ENCODE measurements around the gene AP1B1. TPM values are rescaled to one million over a fixed set of nuclear protein-coding genes. Genes with fewer than 3 reads are reported as not detected.
"Not testable (repeated sequence)": the region's sequence is repeated elsewhere in the genome, so short reads cannot be mapped to it uniquely, and the experiment has no call there.

The AP1B1 gene
- total RNA-seq, 1 experiment from 2014 or later: 101 TPM

- H3K4me1 ChIP-seq: peaks cover 70% of the 10 kb centered on the region
- ChIA-PET POLR2A (no interaction called here), CTCF (no interaction called here)
- H3K4me1 Mint-ChIP-seq (ENCODE audit: low read depth, unreplicated experiment): peaks cover 68% of the 10 kb centered on the region
- DNase-seq: no peak
- H3K36me3 ChIP-seq (ENCODE audit: control insufficient read depth, insufficient read depth, low read length): peaks cover 1% of the 10 kb centered on the region; the same call in 1 of the 2 replicates
- BruUV-seq (replicated peaks): no TSS peak
- intact Hi-C loops (cut with micrococcal nuclease; ENCODE audit: unreplicated experiment): no loop called here
- H3K9me3 ChIP-seq: no peaks in the 10 kb centered on the region
- H3K27me3 Mint-ChIP-seq (ENCODE audit: insufficient read depth, unreplicated experiment): no peaks in the 10 kb centered on the region
- no peaks in the 10 kb centered on the region for H3K9me3 Mint-ChIP-seq (ENCODE audit: unreplicated experiment)
- H3K4me3 Mint-ChIP-seq (ENCODE audit: unreplicated experiment): no peak overlapping the region
- TF ChIP-seq, protein P1, sequence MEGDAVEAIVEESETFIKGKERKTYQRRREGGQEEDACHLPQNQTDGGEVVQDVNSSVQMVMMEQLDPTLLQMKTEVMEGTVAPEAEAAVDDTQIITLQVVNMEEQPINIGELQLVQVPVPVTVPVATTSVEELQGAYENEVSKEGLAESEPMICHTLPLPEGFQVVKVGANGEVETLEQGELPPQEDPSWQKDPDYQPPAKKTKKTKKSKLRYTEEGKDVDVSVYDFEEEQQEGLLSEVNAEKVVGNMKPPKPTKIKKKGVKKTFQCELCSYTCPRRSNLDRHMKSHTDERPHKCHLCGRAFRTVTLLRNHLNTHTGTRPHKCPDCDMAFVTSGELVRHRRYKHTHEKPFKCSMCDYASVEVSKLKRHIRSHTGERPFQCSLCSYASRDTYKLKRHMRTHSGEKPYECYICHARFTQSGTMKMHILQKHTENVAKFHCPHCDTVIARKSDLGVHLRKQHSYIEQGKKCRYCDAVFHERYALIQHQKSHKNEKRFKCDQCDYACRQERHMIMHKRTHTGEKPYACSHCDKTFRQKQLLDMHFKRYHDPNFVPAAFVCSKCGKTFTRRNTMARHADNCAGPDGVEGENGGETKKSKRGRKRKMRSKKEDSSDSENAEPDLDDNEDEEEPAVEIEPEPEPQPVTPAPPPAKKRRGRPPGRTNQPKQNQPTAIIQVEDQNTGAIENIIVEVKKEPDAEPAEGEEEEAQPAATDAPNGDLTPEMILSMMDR (IDR thresholded peaks at IDR 0.05; ENCODE audit: insufficient read depth in 1 of 2, low read depth in 1 of 2, low read length in 1 of 2, severe bottlenecking in 1 of 2, unreplicated experiment in 1 of 2): no peak
- peak overlapping the region; percentile 14 for H3K27ac Mint-ChIP-seq (ENCODE audit: unreplicated experiment)
- H3K4me3 ChIP-seq (ENCODE audit: low read depth, low read length): no peak overlapping the region
- H3K27me3 ChIP-seq (replicated peaks; ENCODE audit: control insufficient read depth, insufficient read depth, low read length): no peaks in the 10 kb centered on the region
- H3K36me3 Mint-ChIP-seq (ENCODE audit: insufficient read depth, unreplicated experiment): peaks cover 38% of the 10 kb centered on the region
These were observed 8.2 kb downstream of the AP1B1 start for GRCh38 chr22:29380032-29380781.

DNA sequence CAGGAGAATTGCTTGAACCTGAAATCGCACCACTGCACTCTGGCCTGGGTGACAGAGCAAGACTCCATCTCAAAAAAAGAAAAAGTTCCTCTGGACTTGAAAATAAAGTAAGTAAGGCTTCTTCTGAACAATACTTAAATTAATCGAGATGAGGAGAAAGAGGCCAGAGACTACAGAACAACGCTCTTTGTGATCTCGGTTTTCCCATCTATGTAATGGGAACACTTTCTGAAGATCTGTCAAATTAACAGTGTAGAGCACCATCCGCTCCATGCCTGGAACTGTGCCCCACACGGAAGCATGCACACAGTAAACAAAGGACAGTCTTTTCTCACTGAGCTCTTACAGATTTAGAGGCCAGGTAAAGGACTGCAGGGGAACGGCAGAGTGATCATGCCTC lies 9.1 kb downstream of the AP1B1 start:
- POLR2A ChIA-PET: no interaction called here
- TF ChIP-seq, protein P1 (IDR thresholded peaks at IDR 0.05; ENCODE audit: insufficient read depth in 1 of 2, low read depth in 1 of 2, low read length in 1 of 2, severe bottlenecking in 1 of 2, unreplicated experiment in 1 of 2): no peak
- peaks cover 63% of the 10 kb centered on the region for H3K4me1 Mint-ChIP-seq (ENCODE audit: low read depth, unreplicated experiment)
- peaks cover 40% of the 10 kb centered on the region for H3K36me3 Mint-ChIP-seq (ENCODE audit: insufficient read depth, unreplicated experiment)
- no peaks in the 10 kb centered on the region for H3K27me3 ChIP-seq (replicated peaks; ENCODE audit: control insufficient read depth, insufficient read depth, low read length)
- no TSS peak for BruUV-seq (replicated peaks)
- CTCF ChIA-PET: no interaction called here
- no peak for DNase-seq
- no peaks in the 10 kb centered on the region for H3K9me3 ChIP-seq
- H3K27ac Mint-ChIP-seq (ENCODE audit: unreplicated experiment): peak overlapping the region; percentile 14
- intact Hi-C loops (cut with micrococcal nuclease; ENCODE audit: unreplicated experiment): loop anchor here (10.0 kb wide), 1 partner anchor 174 kb away; the partner anchor contains the start of gene EMID1
- H3K4me3 ChIP-seq (ENCODE audit: low read depth, low read length): no peak overlapping the region
- no peaks in the 10 kb centered on the region for H3K9me3 Mint-ChIP-seq (ENCODE audit: unreplicated experiment)
- H3K36me3 ChIP-seq (ENCODE audit: control insufficient read depth, insufficient read depth, low read length): peaks cover 1% of the 10 kb centered on the region
- peaks cover 60% of the 10 kb centered on the region for H3K4me1 ChIP-seq
- H3K27me3 Mint-ChIP-seq (ENCODE audit: insufficient read depth, unreplicated experiment): no peaks in the 10 kb centered on the region
- H3K4me3 Mint-ChIP-seq (ENCODE audit: unreplicated experiment): no peak overlapping the region

DNA sequence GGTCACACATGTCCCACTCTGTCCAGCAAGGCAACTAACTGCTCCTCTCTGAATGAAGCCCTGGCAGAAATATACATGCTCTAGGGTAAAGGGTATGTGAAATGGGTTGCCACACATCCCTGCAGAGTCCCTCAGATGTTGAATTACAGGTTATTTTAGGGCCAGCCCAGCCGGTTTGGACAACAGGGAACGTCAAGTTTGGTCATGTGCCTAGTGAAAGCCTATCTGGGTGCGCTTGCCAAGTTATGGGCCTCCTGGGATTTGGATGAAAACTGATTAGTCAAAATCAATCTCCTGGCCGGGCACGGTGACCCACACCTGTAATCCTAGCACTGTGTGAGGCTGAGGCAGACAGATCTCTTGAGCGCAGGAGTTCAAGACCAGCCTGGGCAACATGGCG lies 10.4 kb downstream of the AP1B1 start:
- Mint-ChIP-seq H3K9me3 (ENCODE audit: unreplicated experiment) (no peaks in the 10 kb centered on the region), H3K4me1 (ENCODE audit: low read depth, unreplicated experiment) (peaks cover 66% of the 10 kb centered on the region), H3K4me3 (ENCODE audit: unreplicated experiment) (no peak overlapping the region), H3K27ac (ENCODE audit: unreplicated experiment) (no peak overlapping the region), H3K36me3 (ENCODE audit: insufficient read depth, unreplicated experiment) (peaks cover 47% of the 10 kb centered on the region), H3K27me3 (ENCODE audit: insufficient read depth, unreplicated experiment) (no peaks in the 10 kb centered on the region)
- ChIA-PET POLR2A (no interaction called here), CTCF (no interaction called here)
- Histone ChIP-seq H3K9me3 (no peaks in the 10 kb centered on the region), H3K27me3 (replicated peaks; ENCODE audit: control insufficient read depth, insufficient read depth, low read length) (no peaks in the 10 kb centered on the region), H3K4me3 (ENCODE audit: low read depth, low read length) (no peak overlapping the region), H3K4me1 (peaks cover 54% of the 10 kb centered on the region), H3K36me3 (ENCODE audit: control insufficient read depth, insufficient read depth, low read length) (peaks cover 1% of the 10 kb centered on the region)
- DNase-seq: peak in 1 of 2 experiments; percentile 37
- TF ChIP-seq, protein P1 (IDR thresholded peaks at IDR 0.05; ENCODE audit: insufficient read depth in 1 of 2, low read depth in 1 of 2, low read length in 1 of 2, severe bottlenecking in 1 of 2, unreplicated experiment in 1 of 2): no peak
- no TSS peak for BruUV-seq (replicated peaks)
- intact Hi-C loops (cut with micrococcal nuclease; ENCODE audit: unreplicated experiment): loop anchor here (10.0 kb wide), 1 partner anchor 173 kb away; the partner anchor contains the start of gene EMID1

GRCh38 chr22:29376705-29377104 lies 11.7 kb downstream of the AP1B1 start:
- CTCF ChIA-PET; H3K27me3 Mint-ChIP-seq (ENCODE audit: insufficient read depth, unreplicated experiment); H3K9me3 ChIP-seq; H3K4me3 Mint-ChIP-seq (ENCODE audit: unreplicated experiment); H3K4me3 ChIP-seq (ENCODE audit: low read depth, low read length); H3K27me3 ChIP-seq (replicated peaks; ENCODE audit: control insufficient read depth, insufficient read depth, low read length); BruUV-seq (replicated peaks); DNase-seq; H3K9me3 Mint-ChIP-seq (ENCODE audit: unreplicated experiment); H3K36me3 ChIP-seq (ENCODE audit: control insufficient read depth, insufficient read depth, low read length): not testable (repeated sequence)
- peaks cover 47% of the 10 kb centered on the region for H3K4me1 ChIP-seq
- Mint-ChIP-seq H3K36me3 (ENCODE audit: insufficient read depth, unreplicated experiment) (peaks cover 52% of the 10 kb centered on the region), H3K27ac (ENCODE audit: unreplicated experiment) (peak overlapping the region; percentile 84), H3K4me1 (ENCODE audit: low read depth, unreplicated experiment) (peaks cover 54% of the 10 kb centered on the region)
- POLR2A ChIA-PET: interaction anchor here (0.7 kb wide), 1 partner anchor 567 kb away, joined by 3 read pairs; no protein-coding TSS in a partner anchor
- intact Hi-C loops (cut with micrococcal nuclease; ENCODE audit: unreplicated experiment): loop anchor here (10.0 kb wide), 1 partner anchor 172 kb away; the partner anchor contains the start of gene EMID1
